HG02885 (cell line): ENCODE data around the gene S1PR3.

Source experiments
- ATAC-seq: cut with Tn5 transposase; IDR thresholded peaks from one replicate; pipeline ENCODE4 v1.9.1; 2021; ENCODE audit warnings: mild to moderate bottlenecking; ENCODE audit not compliant: unreplicated experiment, poor library complexity

The S1PR3 gene

DNA sequence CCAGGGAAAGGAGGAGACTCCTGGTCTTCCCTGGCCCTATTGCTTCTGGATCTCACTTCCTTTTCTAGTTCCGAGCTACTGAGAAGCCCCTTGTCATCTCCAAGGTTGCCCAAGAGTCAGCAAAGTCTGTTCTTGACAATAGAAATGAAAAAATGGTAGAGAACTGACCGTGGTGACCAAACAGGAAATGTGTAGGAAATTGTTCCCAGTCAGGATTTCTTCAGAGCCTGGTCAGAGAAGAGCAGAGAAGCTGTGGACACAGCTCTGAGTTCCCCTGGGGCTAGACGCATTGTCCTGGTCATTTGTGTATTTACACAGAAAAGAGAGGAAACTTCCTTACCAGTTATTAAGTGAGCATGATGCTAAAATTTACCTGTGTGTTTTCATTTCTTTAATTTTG is 35.6 kb downstream of the S1PR3 start:
- ATAC-seq = no peak

DNA sequence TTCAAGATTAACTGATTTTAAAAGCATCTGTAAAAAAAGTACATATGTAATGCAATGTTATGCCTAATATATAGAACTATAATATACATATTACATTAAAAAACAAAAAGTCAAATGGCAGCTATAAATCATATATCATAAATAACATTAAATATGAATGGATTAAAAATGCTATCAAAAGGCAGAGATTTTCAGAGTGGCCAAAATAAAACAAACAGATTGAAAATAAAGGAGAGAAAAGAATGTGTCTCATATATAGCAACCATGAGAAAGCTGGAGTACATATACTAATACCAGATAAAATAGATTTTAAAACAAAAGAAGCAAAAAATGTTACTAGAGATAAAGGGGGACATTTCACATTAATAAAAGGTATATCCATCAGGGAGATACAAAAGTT is 38.5 kb downstream of the S1PR3 start:
- no peak for ATAC-seq

DNA sequence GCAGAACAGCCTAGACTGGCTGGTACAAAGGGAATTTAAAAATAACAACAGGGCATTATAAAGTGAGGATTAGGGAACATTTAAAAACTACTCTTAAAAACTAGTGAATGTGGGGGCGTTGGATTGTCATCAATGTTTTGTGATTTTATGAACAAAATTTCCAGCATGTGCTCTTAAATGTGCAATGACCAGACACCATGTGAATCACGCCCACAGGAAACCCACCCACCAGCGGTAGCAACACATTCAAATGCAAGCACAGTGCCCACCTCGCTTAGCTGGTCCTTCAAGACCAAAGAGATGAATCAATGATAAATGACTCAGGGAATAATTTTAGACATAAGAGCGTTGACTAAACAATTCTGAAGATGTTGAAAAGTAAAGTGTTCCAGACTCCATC is 40.9 kb downstream of the S1PR3 start:
- ATAC-seq = no peak

DNA sequence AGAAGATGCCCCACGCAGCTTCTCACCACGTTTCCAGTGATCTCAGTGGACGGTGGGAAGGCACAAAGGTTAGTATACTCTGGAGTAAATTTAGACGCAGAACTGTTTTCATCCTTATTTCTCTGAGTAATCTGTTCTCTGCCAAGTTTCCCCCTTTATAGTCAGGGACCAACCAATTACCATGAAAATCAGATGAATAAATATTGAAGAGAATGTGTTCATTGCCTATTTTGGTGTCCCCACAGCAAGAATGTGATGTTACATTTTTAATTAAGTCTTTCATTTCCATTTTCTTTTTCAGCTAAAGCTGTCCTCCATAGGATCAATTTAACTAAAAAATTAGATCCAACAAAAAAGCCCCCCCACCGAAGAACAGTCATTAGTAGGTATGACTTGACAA is 41.4 kb downstream of the S1PR3 start:
- ATAC-seq = no peak

DNA sequence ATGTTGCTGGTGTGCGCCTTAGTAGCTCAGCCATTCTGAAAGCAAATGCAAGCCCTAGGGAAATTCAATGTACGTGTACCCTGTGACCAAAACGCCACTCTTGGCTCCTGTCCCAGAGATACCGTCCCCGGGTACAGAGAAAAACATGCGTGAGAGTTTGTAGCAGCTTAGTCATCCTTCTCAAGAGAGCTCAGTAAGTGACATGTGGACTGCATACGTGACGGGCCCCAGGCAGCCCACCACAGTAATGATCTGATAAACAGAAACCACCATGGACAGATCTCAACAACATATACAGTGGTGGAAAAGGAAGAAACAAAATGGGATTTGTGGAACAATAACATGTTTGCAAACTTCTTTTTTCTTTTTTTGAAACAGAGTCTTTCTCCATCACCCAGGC is 45.1 kb downstream of the S1PR3 start:
- no peak for ATAC-seq

DNA sequence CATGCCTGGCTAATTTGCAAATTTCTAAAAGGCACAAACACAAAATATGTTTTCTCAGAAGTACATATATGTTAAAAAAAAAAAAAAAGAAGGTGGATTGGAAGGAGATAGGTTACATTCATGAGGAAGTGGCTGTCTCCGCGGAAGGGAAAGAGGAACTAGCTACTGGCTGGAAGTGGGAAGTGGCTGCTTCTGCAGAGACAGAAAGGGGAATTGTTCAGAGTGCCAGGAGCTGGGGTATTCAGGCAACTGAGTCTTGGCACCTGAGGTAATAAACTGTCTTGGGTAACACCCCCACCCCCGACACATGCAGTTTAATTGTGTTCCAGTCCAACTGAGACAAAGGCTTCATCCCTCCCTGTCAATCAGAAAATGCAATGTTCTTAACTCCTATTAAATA is 45.6 kb downstream of the S1PR3 start:
- ATAC-seq = no peak

DNA sequence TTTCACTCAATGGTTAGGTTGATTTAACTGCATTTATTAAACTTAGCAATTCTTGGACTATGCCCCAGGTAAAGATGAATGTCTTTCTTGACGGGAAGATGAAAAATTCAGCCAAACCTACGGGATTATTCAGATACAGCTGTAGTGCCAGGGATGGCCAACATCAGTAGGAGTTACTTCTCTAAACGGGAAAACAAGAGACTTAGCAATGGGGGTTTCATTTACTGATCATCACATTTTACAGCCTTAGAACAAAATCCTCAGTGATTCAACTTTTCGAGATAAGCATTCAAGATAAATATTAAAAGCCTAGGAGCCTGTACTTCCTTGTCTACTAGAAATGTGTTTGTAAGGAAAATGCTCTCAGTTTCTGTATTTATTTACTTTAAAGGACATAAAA is 46.1 kb downstream of the S1PR3 start:
- no peak for ATAC-seq

DNA sequence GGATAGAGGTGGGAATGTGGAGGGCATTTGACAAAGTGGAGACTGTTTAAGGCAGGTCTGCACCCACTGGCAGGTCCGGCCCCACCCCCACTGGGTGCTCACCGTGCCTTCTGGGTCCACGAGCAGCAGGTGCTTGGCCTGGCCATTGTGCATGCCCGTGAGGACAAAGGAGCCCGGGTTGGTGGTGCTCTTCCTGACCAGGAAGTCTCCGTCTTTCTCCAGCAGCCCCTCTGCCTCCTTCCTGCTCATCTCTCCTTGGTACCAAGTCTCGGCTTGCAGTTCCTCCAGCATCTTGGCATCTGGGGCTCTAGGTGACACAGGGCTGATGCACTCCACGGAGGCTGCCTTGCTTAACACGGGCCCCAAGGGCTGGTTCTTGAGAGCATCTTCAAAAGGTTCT is 46.6 kb downstream of the S1PR3 start:
- ATAC-seq = no peak

DNA sequence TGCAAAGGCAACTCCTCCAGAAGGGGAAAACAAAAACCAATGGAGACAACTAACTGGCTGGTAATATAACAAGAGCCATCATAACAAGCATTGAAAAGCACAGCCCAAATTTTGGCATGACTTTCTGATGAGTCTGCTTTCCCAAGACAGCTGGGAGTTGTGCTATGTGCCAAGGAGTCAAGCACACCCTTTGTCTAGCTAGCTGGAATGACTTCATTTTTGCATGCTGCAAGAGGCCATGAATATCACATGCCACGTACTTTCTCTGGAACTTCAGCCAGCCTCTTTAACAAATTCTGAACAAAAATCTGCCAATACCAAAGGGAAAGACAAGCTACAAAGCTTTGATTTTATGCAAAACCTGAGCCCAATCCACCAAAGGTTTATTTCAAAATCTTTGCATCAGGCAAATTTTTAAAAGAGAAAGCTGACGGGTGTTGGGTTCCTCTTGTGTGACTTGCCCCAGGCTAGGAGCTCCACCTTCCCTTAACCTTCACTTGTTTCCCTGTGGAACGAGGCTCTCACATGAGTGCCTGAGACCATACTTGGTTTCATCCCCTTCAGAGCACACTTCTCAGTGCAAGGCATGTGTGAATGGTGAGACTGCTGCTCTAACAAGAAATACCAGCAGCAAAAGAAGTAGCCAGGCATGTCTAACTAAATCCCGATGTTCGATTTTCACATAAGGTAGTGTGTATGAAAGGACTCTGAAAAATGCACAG is 47.3 kb downstream of the S1PR3 start:
- no peak for ATAC-seq

DNA sequence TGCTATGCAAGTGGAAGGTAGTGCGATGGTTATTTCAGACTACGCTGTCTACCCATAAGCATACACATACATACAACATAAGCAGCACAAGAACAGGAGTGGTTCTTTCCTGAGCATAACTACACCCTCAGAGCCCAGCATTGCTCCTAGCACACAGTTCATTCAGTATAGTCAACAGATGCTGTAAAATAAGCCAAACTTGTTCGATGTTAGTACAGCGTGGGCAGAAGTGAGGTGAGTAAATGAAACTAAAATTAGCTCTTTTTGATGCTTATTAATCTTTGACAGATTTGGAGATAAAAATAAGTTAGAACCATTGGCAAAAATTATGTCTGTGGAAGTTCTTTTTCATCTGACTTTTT is 47.8 kb downstream of the S1PR3 start:
- ATAC-seq = no peak

DNA sequence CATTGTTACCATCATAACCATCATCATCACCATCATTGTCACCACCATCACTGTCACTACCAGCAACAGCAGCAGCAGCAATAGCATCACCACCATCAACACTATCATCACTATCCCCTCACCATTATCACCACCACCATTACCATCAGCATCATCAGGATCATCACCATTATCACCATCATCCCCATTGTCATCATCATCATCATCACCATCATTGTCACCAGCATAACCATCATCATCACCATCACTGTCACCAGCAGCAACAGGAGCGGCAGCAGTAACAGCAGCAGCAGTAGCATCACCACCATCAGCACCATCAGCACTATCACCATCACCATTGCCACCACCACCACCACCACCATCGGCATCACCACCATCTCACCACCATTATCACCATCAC is 48.4 kb downstream of the S1PR3 start:
- no peak for ATAC-seq

DNA sequence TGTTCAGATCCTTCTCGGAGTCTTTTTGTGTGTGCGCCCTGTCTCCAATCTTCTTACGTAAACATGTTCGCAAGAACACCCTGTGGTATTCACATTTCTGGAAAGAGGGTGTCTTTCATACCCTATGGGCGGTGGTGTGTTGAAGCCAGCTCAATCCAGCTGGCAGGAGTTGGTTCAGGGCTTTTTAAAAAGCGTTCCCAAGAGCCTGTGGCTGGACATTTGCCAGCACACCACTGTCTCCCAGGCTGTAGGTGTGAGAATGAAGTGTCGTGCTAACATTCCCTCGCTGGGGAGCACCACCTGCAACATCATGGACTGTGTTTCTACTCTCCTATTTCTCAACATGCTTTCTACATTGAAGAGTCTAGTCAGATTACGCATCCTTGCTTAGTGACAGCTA is 51.7 kb downstream of the S1PR3 start:
- ATAC-seq = no peak

DNA sequence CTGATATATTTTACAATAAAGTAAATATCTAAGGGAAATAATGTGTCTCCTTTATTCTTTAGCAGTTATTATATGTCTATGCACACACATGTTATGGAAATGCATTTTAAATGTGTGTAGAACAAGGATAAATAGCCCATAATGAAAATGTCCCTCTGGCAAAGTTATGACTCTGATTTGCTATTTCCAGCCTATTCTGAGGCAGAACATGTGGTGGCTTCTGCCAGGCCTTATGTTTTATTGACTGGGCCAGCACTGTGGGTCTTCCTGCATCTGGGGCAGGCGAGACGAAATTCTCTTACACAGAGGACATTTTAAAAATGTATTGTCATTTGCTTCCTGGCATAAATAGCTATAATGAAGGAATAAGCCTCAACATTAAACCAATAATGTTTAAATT is 52.8 kb downstream of the S1PR3 start:
- ATAC-seq = no peak

DNA sequence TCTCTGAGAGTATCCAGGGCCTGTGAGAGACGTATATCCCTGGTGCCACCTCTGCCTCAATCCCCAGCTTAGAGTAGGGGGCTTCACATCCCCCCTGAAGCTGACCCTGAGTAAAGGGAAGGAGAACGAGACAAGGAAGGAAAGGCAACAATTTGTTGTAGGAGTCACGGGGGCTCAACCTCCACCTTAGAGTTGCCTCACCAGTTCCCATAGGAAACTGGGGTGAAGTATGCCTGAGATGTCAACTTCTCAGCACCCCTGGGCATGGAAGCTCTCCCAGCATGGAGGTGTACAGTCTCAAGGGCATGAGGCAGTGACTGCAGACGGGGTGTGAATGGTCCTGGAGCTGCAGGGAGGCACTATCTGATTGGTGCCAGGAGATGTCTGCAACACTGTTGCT is 53.6 kb downstream of the S1PR3 start:
- ATAC-seq = no peak

DNA sequence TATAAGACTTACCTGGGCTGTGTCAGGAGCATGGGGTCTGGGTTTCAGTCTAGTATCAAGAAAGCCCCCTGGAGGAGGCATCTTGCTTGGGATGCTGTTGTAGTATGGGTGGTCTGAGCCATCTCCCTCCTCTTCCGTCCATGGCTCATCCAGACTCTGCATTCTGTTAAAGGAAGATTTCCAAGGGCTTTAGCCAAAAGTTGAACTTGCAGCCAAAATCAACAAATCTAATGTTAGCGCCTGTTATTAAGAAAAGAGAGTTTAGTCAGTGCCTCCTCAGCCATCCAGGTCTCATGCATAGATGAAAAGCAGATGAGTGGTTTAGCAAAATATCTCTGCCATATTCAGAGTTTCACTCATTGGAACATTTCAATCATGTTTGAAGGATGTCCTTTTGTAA is 55.6 kb downstream of the S1PR3 start:
- ATAC-seq = no peak

DNA sequence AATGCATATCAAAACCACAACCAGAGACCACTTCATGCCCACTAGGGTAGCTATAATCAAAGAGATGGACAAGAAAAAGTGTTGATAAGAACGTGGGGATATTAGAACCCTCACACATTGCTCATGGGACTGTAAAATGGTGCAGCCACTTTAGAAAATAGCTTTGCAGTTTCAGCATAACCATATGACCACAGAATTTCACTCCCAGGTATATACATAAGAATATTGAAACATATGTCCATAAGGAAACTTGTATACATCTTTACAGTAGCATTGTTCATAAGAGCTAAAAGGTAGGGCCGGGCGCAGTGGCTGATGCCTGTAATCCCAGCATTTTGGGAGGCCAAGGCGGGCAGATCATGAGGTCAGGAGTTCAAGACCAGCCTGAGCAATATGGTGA is 56.4 kb downstream of the S1PR3 start:
- ATAC-seq = no peak

DNA sequence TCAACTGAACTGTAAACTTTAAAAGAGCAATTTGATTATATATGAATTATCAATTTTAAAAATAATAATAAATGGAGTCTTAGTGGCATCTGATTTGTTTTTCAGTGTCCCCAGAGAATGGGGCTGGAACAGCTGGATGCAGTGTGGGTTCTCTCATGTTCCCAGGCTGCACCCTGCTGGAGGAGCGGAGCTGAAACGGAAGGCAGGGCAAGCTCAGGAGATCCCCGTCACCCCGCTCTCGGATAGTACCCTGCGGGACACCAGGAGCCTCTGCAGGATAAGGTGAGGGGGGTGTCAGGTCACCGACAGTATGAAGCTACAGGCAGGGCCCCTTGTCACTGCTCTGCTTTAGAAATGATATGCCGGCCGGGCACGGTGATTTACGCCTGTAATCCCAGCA is 57.3 kb downstream of the S1PR3 start:
- no peak for ATAC-seq

DNA sequence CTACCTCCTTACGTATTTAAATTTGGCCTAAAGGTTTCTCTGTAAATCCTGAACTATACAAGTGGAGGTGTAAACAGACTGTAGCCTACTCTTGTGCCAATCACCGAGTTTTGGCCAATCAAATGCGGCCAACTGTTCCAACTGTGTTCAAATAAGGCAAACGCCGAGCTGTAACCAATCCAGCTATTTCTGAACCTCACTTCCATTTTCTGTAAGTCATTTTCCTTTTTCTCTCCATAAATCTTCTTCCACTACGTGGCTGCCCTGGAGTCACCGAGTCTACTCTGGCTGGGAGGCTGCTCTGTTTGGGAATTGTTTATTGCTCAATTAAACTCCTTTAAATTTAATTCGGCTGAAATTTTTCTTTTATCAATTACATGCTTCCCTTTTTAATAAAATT is 58.4 kb downstream of the S1PR3 start:
- ATAC-seq = no peak

DNA sequence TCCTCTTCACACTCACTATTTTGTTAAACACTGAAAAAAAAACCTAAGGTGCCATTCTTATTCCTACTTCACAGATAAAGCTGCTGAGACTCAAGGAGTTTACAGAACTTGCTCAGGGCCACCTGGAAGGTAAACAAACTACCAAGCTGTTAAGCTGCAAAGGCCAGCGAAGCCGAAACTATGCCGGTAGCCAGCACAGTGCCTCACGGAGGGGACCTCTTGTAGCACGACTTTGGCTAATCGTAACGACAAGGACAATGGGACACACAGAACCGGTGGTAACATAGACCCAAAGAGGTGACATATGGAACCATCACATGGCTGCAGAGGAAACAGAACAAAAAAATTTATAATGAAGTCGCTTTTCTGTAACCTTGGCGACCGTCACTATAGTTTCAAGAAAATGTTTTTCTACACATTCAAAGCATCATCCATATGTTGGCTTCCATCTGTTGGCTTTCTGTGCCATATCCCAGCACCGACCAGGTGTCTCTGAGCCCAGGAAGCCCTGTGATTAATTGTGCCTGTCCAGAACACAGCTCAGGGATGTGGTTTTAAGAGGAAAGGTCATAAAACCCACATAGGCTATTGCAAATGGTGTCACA is 60.3 kb downstream of the S1PR3 start:
- no peak for ATAC-seq

DNA sequence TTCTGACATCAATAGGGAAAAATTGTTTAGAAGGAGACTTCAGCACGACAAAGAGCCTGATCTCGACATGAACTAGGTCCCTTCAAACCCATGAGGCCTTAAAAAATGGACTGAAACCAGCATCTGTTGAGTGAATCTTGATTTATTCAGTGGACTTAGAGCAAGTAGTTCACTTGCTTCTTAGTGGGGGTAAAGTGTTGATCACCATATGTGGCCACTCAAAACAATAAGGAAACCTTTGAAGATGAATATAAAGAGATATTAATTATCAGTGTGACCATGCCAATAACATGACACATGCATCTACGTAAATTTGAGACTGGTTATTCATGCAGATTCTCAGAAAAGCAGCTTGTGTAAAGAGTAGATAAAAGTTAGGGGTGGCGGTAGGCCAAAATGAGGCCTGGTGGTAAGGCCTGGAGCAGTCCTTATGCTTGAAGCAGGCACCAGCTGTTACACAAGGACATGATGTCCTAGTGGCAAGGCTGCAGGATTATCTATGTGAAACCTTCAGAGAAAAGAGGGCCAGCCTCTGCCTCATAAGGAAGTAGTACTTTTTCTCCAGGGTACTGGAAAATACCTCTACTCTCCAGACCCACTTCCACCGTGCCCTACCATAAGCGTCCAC is 61.3 kb downstream of the S1PR3 start:
- ATAC-seq = no peak

DNA sequence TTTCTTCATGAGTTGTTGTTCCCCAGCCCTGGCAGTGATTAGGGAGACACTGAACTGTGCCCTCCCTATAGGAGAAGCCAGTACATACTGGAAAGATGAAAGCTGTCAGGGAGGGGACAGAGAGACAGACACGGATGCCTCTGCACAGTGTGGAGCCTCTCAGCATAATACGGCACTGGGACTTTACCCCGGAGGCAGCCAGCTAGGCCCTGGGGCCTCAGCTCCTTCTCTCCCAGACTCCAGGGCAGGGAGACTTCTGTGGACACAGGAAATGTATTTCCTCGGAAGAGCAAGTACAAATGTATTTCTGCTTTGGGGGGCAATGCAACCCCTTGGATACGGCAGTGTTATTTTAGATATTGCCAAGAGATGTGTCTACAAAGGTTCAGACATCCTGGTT is 62.0 kb downstream of the S1PR3 start:
- no peak for ATAC-seq
